ENCODE results near the gene TBX10.
"Not testable (repeated sequence)": the region's sequence is repeated elsewhere in the genome, so short reads cannot be mapped to it uniquely, and the experiment has no call there.

TBX10 gene

GRCh38 chr11:67664213-67664585 is 24.6 kb upstream of the TBX10 start:
- no peak for DNase-seq

DNA sequence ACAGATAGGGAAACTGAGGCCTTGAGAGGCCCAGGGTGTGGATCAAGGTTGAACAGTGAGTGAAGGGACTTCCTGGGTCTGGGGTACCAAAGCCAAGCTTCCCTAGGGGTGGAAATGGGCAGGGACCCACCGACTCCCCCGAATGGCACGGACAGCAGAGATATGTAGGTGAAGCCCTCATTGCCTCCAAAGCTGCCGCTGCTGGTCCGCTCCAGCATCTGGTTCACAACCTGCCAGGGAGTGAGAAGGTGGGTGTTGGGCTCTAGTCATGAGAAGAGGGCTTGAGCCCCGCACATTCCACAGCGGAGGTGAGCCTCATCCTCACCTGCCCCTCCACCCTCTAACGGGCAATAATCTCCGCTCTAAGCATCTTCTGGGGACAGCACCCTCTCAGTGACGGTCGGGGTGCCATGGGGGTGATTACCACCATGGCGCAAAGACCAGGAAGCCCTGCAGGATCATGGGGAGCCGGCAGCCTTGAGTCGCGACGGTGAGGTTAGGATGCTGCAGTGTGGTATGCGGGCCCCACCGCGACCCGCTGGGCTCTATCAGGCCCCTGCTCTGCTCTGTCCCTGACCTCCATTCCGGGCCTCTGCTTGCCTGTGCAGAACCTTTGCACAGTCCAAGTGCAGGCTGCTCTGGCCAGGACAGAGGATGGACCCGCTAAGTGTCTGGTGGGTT is 24.1 kb upstream of the TBX10 start:
- no peak for DNase-seq

DNA sequence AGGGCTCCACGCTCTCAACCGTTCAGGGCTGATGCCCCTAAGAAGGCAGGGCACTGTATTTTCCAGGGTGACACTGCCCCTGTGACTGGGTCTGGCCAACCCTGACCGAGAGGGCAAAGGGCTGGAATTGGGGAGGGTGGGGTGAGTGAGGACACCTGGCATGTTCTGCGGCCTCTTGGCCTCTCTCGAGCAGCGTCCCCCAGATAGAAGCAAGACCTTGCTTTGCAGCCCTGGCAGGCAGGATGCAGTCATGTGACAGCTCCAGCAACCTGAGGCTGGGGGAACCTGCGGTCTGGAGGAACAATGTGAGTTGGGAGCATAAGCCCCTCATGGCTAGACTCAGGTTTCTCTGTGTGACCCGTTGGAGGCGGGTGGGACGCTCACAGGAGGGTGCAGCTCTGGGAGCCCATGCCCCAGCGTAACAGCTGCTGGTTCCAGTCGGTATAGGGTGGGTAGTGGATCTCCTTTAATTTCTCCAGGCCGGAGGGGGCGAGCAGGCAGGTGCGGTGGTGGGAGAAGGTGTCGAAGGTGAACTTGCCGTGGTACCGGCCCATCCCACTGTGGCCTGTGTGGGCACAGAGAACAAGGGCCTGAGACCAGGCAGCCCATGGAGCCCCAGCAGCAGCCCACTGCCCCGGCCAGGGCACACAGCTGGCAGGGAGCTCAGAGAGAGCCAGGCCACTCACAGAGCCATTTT is 23.4 kb upstream of the TBX10 start:
- DNase-seq: no peak

DNA sequence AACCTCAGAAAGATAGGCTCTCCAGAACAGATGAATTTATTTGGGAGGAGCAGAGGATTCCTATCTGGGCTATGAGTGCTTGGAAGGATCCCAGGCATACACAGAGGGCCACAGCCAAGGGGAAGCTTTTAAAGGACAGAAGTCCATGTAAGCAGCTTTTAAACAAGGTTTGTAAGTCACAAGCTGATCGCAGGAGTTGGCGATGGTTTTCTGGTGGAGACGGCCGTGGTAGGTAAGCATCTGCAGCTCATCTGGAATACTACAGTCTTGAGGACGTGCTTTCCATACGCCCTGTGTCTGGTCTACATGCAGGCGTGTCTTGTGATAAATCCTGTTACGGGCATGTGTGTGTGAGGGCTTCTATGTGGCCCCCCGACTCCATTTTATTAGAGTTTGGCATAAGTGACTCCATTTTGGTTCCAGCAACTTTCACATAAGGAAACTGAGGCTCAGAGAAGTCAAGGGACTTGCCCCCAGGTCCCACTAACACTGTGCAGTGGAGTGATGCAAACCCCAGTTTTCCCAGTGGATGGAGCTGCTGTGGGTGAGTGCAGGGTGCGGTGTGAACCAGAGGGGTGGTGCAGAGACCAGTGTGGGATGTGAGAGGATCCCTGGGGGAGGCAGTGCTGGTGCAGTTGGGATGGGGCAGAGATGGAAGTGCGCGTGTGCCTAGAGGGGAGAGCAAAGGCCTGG is 22.7 kb upstream of the TBX10 start:
- DNase-seq: no peak

DNA sequence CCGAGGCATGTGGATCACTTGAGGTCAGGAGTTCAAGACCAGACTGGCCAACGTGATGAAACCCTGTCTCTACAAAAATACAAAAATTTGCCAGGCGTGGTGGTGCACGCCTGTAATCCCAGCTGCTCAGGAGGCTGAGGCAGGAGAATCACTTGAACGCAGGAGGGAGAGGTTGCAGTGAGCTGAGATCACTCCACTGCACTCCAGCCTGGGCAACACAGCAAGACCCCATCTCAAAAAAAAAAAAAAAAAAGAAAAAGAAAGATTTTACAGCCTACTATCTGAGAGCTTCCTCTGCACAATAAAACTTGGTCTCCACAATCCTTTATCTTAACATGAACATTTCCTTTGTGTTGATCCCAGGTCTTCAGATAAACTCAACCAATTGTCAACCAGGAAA is 21.2 kb upstream of the TBX10 start:
- not testable (repeated sequence) for DNase-seq

GRCh38 chr11:67659651-67660165 is 20.1 kb upstream of the TBX10 start:
- not testable (repeated sequence) for DNase-seq

DNA sequence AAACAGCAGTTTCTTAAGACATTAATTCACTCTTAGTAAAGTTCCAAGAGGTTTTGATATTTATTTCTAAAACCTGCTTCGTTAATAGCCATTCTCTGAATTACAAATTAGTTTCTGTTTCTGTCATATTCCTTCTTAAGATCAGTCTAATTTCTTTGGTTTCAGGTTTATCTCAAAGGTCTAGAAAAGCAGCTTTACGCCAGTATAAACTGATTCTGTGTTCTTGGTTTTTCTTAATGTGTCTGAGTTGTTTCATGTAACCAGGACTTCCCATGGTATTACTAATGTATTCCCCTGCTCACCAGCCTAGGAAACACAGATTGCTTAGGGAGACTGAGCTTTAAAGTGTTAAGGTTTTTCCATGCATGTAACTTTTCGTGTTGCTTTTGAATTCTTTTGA is 17.7 kb upstream of the TBX10 start:
- DNase-seq: no peak

- no peak for DNase-seq
These were observed 16.8 kb upstream of the TBX10 start for GRCh38 chr11:67656278-67656922.

GRCh38 chr11:67654225-67654624 is 14.7 kb upstream of the TBX10 start:
- no peak for DNase-seq

DNA sequence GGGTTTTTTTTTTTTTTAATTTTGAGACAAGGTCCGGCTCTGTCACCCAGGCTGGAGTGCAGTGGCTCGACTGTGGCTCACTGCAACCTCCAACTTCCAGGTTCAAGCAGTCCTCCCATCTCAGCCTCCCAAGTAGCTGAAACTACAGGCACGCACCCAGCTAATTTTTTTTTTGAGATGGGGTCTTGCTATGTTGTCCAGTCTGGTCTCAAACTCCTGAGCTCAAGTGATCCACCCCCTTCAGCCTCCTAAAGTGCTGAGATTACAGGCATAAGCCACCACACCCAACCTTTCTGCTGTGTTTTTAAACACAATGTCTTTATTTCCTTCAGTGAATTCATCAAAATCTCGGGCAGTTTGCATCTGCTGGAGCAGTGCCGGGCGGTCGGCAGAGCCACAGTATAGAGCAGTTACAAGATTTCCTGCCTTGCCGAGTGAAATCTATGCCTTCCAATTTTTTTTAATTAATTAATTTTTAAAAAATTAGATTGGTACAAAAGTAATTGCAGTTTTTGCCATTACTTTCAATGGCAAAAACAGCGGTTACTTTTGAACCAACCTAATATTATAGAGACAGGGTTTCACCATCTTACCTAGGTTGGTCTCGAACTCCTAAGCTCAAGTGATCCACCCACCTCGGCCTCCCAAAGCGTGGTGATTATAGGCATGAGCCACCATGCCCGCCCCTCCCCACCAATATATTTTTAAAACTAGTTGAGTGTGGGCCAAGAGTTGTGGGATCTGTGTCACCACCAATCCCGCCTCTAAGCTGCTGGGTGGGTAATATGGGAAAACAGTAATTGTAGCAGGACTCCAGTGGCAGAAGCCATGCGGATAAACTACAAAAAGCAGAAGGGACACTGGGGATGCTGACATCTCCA is 13.6 kb upstream of the TBX10 start:
- DNase-seq: no peak

GRCh38 chr11:67651976-67652781 is 12.6 kb upstream of the TBX10 start:
- no peak for DNase-seq

DNA sequence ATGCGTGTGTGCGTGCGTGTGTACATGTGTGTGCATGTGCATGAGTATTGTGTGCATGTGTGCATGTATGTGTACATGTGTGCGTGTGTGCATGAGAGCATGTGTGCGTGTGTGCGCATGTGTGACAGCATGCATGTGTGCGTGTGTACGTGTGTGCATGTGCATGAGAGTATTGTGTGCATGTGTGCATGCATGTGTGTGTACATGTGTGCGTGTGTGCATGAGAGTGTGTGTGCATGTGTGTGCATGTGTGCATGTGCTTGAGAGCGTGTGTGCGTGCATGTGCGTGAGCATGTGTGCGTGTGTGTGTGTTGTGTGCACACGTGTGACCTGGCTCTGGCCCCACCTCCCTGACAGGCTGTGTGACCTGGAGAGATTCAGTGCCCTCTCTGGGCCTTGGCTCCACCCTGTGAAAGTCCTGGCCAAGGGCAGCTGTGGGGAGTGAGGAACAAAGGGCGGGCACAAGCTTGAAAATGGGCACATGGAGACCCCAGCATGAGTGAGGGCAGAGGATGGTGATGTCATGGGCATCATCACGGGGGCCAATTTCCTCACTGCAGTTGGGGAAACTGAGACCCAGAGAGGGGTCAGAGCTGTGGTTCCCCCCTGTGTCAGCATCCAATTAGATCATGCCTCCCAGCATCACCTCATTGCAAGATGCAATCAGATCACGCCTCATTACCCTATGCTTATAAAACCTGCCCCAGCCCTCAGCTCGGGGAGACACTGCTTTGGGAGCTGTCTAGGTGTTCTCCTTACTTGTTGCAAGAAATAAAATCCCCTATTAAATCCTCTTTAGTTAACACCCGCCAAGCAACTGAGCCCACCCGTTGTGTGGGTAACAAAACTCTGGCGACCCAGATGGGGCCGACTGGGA is 10.3 kb upstream of the TBX10 start:
- no peak for DNase-seq

DNA sequence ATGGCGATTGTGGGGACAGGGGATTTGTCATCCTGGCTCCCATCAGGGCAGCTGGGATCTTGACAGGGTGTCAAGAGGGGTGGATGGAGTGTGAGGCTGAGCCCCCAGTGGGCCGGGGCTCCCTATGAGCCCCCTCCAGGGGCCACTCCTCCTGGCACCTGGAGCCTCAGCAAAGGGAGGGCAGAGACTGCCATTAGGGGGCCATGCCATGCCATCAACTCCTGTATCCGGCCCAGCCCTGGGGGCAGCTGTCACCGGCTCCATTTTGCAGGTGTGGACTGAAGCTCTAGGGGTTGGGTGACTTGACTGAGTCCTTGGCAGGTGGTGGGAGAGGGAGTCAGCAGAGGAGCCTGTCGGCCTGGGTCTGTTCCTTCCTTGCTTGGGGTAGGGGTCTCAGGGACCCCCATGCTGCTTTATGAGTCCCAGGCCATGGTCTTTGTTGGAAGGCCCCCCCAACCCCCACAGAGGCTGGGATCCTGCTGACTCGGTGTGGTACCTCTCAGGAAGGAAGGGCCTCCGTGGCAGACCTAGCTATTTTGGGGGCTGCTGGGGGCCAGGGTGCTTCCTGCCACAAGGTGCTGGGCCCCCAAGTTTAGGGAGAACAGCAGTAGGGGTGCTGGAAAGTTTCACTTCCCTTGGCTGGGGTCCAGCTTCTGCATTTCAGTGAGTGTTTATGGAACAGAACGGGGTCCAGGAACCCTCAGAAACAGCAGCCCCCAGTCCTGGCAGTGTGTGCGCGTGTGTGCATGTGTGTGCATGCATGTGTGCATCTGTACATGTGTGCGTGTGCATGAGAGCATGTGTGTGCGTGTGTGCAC is 9.4 kb upstream of the TBX10 start:
- no peak for DNase-seq

- DNase-seq: no peak
These were observed 8.7 kb upstream of the TBX10 start for GRCh38 chr11:67648140-67648795.

DNA sequence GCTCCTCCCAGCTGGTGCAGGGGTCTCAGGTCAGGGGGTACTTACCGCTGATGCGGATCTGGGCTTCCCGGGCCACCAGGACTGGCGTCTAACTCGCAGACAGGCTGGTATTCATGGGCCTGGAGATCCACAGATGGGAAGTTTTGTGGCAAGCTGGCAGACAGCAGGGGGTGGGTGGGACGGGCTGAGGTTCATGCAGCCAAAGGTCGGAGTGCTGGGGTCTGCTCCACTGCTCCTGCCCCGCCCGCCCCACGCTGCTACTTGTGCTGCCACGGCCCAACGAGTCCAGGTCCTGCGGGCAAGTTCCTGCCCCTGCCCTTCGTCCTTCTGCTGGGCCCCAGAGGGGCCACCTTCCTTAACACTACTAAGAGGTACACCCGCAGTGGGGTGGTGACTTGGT is 7.9 kb upstream of the TBX10 start:
- no peak for DNase-seq

DNA sequence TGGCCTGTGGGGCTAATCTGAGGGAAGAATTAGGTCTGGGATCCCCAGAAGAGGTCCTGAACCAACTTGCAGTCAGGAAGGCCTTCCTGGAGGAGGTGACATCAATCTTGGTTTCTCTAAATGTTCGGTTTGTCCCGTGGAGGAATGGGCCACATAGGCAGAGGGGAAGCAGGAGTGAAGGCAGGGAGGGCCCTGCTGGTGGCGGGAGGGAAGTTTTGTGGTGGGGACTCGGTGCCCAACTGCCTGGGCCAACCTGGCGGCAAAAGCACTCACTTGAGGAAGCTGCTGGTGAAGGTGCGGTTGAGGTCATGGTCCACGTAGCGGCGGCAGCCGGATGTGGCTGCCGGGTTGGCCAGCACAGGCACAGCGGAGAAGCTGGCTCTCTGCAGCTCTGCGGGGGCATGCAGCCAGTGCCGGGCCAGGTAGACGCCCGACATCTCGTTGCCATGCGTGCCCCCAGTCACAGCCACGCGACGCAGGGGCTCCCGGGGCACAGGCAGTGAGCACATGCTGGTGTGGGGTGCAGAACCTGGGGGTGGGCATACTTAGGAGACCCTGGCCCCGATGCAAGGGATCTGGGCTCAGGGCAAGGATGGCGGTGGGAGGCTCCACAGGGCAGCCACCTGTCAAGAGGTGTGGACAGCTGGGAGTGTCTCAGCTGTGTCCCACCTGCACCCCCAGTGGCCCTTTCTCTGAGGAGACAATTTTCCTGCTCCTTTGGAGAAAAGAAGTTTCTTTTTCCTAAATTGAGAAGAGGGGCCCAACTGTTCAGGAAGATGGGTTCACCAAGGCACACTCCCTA is 7.2 kb upstream of the TBX10 start:
- no peak for DNase-seq

GRCh38 chr11:67645521-67646461 is 6.2 kb upstream of the TBX10 start:
- no peak for DNase-seq
